Body of pancreas (tissue), 4 donors: Measurements from ENCODE around the gene ZC3H7A. TPM values are rescaled to one million over a fixed set of nuclear protein-coding genes. Genes with fewer than 3 reads are reported as not detected.
"Not testable (repeated sequence)": the region's sequence is repeated elsewhere in the genome, so short reads cannot be mapped to it uniquely, and the experiment has no call there.

Experiments used
- ATAC-seq: fragments of 150-250 bp; one replicate; pipeline ENCODE4 v1.9.1; 2016
- DNase-seq, 4 donors: peaks; one replicate each; pipeline ENCODE4 v3.0.0-alpha.2; 2019
- H3K27ac ChIP-seq, 4 donors: fragments of 200-600 bp; sonication (generic); 1 replicate in 3 of 4; 2 replicates in 1 of 4; pipeline versions ENCODE4 v1.5.1 to v1.6.1; 2016 to 2019; ENCODE audit warnings: mild to moderate bottlenecking in 1 of 4, mixed read lengths in 1 of 4, moderate library complexity in 1 of 4
- H3K27me3 ChIP-seq, 2 donors: fragments of 200-600 bp; sonication (generic); one replicate each; pipeline ENCODE4 v1.6.0; 2016; ENCODE audit warnings: mild to moderate bottlenecking in 1 of 2
- H3K36me3 ChIP-seq, 2 donors: fragments of 200-600 bp; sonication (generic); replicated peaks in 1 of 2; 2 replicates each; pipeline ENCODE4 v1.5.1; 2016; ENCODE audit warnings: low read depth in 2 of 2; ENCODE audit not compliant: insufficient read depth in 1 of 2
- H3K4me1 ChIP-seq: fragments of 200-600 bp; sonication (generic); one replicate; pipeline ENCODE4 v1.6.0; 2016
- H3K4me3 ChIP-seq, 2 donors: fragments of 200-600 bp; sonication (generic); 1 replicate in 1 of 2; 2 replicates in 1 of 2; pipeline ENCODE4 v1.5.1; 2016 to 2019
- H3K9me3 ChIP-seq, 3 donors: fragments of 200-600 bp; sonication (generic); 1 replicate in 2 of 3; 2 replicates in 1 of 3; pipeline ENCODE4 v1.5.1; 2016
- CTCF ChIP-seq, 7 experiments: fragments of 450-650 bp in 4 of 7; fragments of 200-600 bp in 3 of 7; sonication (generic) in 3 of 7; IDR thresholded peaks; one replicate each; pipeline ENCODE4 v1.5.1; 2016 to 2019; ENCODE audit warnings: antibody characterized with exemption in 7 of 7
- POLR2A ChIP-seq, 3 donors: fragments of 450-650 bp; IDR thresholded peaks; one replicate each; pipeline ENCODE4 v1.6.1; 2016; ENCODE audit warnings: antibody characterized with exemption in 3 of 3, mild to moderate bottlenecking in 2 of 3
- WGBS, 2 donors: methylation state at CpG; one replicate each; pipeline ENCODE4 v1.1.5; 2017; 5-methylcytosine and 5-hydroxymethylcytosine counted together
- intact Hi-C: fragments of 100-400 bp; cut with DNase I; formaldehyde crosslinking; loops from one replicate; pipeline ENCODE4 v1.15.1; 2023
- total RNA-seq, 2 donors: library from RNA; depleted of rRNA; stranded (reverse); fragments of >200 nt; gene quantifications; one replicate each; pipeline ENCODE4 v1.1.0, GENCODE V29; 2016

The ZC3H7A gene
- total RNA-seq, 2 donors from 2014 or later: 26.4 to 49.5 TPM

- 75 to 81% methylated on average over 3 of the region's 3 CpGs for WGBS, 2 donors
- peaks cover 56% of the 10 kb centered on the region for H3K4me1 ChIP-seq
- H3K4me3 ChIP-seq: no peak overlapping the region
These were observed 8.1 kb downstream of the ZC3H7A start for GRCh38 chr16:11788914-11789313.

GRCh38 chr16:11784980-11785599 lies 12.0 kb downstream of the ZC3H7A start:
- Histone ChIP-seq H3K27ac (peak overlapping the region in 2 of 4 donors; percentile 83 to 88), H3K4me1 (peaks cover 50% of the 10 kb centered on the region)
- not testable (repeated sequence) for DNase-seq, ATAC-seq, H3K36me3 ChIP-seq, H3K4me3 ChIP-seq, H3K9me3 ChIP-seq, H3K27me3 ChIP-seq
- intact Hi-C loops: loop anchor here (10.0 kb wide), 1 partner anchor 60 kb away; no protein-coding TSS in a partner anchor
- 91 to 93% methylated on average over 13 of the region's 13 CpGs for WGBS, 2 donors

More at GRCh38 chr16:11788914-11789313, 8.1 kb downstream of the ZC3H7A start:
- intact Hi-C loops: loop anchor here (10.0 kb wide), 1 partner anchor 56 kb away; no protein-coding TSS in a partner anchor
- no peak for TF ChIP-seq CTCF (IDR thresholded peaks at IDR 0.05)
- no peak for TF ChIP-seq POLR2A (IDR thresholded peaks at IDR 0.05)
- DNase-seq (no peak), ATAC-seq (no peak)
- no peak overlapping the region for H3K27ac ChIP-seq
- no peaks in the 10 kb centered on the region for H3K27me3 ChIP-seq
- H3K9me3 ChIP-seq: no peaks in the 10 kb centered on the region
- H3K36me3 ChIP-seq: no peaks in the 10 kb centered on the region

- not testable (repeated sequence) for DNase-seq, H3K4me3 ChIP-seq, ATAC-seq, H3K27me3 ChIP-seq, H3K36me3 ChIP-seq, H3K9me3 ChIP-seq
- Histone ChIP-seq H3K27ac (peak overlapping the region in 3 of 4 donors; percentile 83 to 89 (median 88)), H3K4me1 (peaks cover 50% of the 10 kb centered on the region)
- 83 to 93% methylated on average over 5 to 6 of the region's 6 CpGs for WGBS, 2 donors
- intact Hi-C loops: loop anchor here (10.0 kb wide), 1 partner anchor 60 kb away; no protein-coding TSS in a partner anchor
These were observed 12.7 kb downstream of the ZC3H7A start for GRCh38 chr16:11784381-11784780.

GRCh38 chr16:11784038-11784369 lies 13.1 kb downstream of the ZC3H7A start:
- Histone ChIP-seq H3K4me1 (peaks cover 50% of the 10 kb centered on the region), H3K27ac (peak overlapping the region; percentile 83 to 89 (median 86)), H3K9me3 (no peaks in the 10 kb centered on the region), H3K36me3 (no peaks in the 10 kb centered on the region), H3K27me3 (no peaks in the 10 kb centered on the region), H3K4me3 (no peak overlapping the region)
- DNase-seq: no peak
- no peak for ATAC-seq
- intact Hi-C loops: loop anchor here (10.0 kb wide), 1 partner anchor 61 kb away; no protein-coding TSS in a partner anchor
- TF ChIP-seq POLR2A (IDR thresholded peaks at IDR 0.05) (no peak), CTCF (IDR thresholded peaks at IDR 0.05) (no peak)

GRCh38 chr16:11783319-11784037 lies 13.6 kb downstream of the ZC3H7A start:
- H3K4me1 ChIP-seq: peaks cover 50% of the 10 kb centered on the region
- H3K27ac ChIP-seq: peak overlapping the region; percentile 83 to 89 (median 86)
- H3K36me3 ChIP-seq: no peaks in the 10 kb centered on the region
- 13 to 17% methylated on average over 5 of the region's 5 CpGs for WGBS, 2 donors
- intact Hi-C loops: loop anchor here (10.0 kb wide), 1 partner anchor 61 kb away; no protein-coding TSS in a partner anchor
- DNase-seq (no peak), ATAC-seq (peak; percentile 61)
- no peaks in the 10 kb centered on the region for H3K9me3 ChIP-seq
- TF ChIP-seq POLR2A (IDR thresholded peaks at IDR 0.05) (no peak), CTCF (IDR thresholded peaks at IDR 0.05) (no peak)
- no peaks in the 10 kb centered on the region for H3K27me3 ChIP-seq
- no peak overlapping the region for H3K4me3 ChIP-seq
